Fibroblast of villous mesenchyme (primary cell): ENCODE measurements around the gene ZBTB9. TPM values are rescaled to one million over a fixed set of nuclear protein-coding genes. Genes with fewer than 3 reads are reported as not detected.
A peak's percentile ranks its signal among the peaks of the same experiment; 100 is the strongest.

Experiments
- DNase-seq: peaks from one replicate; pipeline ENCODE4 v3.0.0-alpha.2; 2010; ENCODE audit warnings: low read depth
- H3K4me3 ChIP-seq: 2 replicates; pipeline ENCODE4 v1.5.1; 2011; ENCODE audit warnings: low read depth, mild to moderate bottlenecking, low read length
- total RNA-seq: library from RNA; depleted of rRNA; stranded (reverse); fragments of >200 nt; gene quantifications from 2 replicates; pipeline ENCODE4 v1.2.3, GENCODE V29; 2012
- TF ChIP-seq, protein P1 (sequence below): IDR thresholded peaks from 2 replicates; pipeline ENCODE4 v1.5.1; 2012; ENCODE audit warnings: low read depth, mild to moderate bottlenecking, low read length; ENCODE audit not compliant: insufficient read depth

ZBTB9 gene
- total RNA-seq, 1 donor = 4.7 TPM

DNA sequence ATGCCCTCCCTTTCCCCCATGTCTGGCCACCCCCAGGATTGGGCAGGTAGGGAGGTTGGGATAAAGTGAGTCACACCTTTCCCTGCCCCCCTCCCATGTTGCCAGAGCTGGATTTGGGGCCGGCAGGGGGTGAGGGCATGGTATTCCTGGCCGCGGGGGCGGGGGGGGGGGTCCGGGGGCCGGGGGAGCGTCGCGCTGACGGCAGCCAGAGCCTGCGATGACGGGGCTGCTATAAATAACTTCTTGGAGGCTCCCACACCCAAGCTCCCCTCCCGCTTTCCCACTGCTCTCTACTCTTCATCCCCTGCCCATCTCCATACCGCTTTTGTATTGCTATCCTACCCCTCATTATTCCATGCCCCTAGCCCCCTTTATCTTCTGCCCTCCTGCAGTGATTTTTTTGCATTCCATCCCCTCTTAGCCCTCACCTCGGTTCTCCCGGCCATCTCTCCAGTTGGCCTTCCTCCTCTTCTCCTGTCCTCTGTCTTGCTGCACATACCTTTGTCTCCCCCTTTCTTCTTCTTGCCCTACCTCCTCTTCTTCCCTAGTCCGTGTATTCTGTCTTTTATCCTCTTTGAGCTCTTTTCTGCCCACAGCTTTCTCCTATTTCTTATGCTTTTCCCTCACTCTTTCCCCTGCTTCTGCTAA is 20.7 kb upstream of the ZBTB9 start:
- H3K4me3 ChIP-seq = no peak overlapping the region
- peak; percentile 41 for DNase-seq
- TF ChIP-seq, protein P1, sequence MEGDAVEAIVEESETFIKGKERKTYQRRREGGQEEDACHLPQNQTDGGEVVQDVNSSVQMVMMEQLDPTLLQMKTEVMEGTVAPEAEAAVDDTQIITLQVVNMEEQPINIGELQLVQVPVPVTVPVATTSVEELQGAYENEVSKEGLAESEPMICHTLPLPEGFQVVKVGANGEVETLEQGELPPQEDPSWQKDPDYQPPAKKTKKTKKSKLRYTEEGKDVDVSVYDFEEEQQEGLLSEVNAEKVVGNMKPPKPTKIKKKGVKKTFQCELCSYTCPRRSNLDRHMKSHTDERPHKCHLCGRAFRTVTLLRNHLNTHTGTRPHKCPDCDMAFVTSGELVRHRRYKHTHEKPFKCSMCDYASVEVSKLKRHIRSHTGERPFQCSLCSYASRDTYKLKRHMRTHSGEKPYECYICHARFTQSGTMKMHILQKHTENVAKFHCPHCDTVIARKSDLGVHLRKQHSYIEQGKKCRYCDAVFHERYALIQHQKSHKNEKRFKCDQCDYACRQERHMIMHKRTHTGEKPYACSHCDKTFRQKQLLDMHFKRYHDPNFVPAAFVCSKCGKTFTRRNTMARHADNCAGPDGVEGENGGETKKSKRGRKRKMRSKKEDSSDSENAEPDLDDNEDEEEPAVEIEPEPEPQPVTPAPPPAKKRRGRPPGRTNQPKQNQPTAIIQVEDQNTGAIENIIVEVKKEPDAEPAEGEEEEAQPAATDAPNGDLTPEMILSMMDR = no peak

- no peak for DNase-seq
- H3K4me3 ChIP-seq = no peak overlapping the region
- TF ChIP-seq, protein P1 = no peak
Measured at GRCh38 chr6:33434961-33435360, 19.4 kb upstream of the ZBTB9 start.

- TF ChIP-seq, protein P1 = no peak
- DNase-seq = no peak
- H3K4me3 ChIP-seq = no peak overlapping the region
Measured at GRCh38 chr6:33437666-33438065, 16.7 kb upstream of the ZBTB9 start.

DNA sequence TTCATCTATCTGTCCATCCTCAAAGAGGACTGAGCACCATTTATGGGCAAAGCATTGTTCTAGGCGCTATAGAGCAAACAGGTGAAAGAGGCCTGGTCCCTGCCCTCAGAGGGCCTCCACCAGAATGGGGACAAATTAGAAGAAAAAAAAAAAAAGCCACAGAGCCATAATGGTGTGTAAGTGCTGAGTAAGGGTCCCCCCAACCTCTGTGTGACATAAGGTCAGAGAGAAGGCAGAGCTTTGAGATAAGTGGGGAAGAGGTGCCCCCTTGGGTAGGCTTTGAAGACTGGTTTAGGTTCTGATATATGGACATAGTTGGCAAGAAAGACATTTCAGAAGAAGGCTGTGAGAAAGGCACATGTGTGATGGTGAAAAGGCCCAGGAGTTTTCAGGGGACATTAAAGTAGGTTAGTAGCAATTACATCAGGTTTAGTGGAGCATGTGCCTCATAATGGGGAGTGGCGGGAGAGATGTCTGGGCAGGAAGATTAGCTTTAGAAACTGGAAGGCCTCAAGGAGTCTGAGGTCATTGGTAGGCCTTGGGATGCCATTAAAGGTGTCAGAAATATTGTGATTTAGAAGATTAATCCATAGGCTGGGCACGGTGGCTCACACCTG is 15.3 kb upstream of the ZBTB9 start:
- H3K4me3 ChIP-seq = no peak overlapping the region
- no peak for DNase-seq
- TF ChIP-seq, protein P1 = no peak

DNA sequence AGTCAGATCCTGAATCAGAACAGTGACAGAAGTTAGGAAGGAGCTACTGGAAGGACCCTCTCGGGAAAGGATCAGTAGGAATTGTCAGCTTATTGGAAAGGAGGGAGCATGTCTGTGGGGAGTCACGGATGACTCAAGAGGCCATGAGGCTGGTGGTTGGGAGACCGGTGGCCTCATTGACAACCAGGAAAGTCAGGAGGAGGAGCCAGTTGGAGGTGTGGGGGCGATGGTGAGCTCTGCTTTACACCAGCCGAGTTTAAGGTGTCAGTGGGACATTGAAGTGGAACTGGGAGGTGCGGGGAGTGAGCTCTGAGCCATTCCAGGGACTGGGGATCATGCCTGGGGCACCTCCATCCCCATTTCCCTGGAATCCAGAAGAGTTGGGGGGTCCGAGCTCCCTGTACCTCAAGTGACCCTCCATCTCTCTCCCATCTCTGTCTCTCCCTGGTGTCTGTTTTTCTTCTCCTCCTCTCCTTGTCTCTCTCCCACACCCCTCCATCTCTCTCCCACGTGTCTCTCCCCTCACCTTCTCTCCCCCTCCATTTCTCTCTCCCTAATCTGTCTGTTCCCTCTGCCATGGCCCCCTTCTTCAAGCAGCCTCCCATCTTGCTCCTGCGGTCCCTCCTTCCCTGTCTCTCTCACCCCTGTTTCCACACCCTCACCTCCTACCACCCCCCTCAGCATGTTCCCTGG is 14.3 kb upstream of the ZBTB9 start:
- no peak overlapping the region for H3K4me3 ChIP-seq
- DNase-seq = no peak
- TF ChIP-seq, protein P1 = no peak

GRCh38 chr6:33440649-33441309 is 13.6 kb upstream of the ZBTB9 start:
- DNase-seq = no peak
- TF ChIP-seq, protein P1 = no peak
- no peak overlapping the region for H3K4me3 ChIP-seq
